ENCODE measurements around the gene ZBTB12.

- TF ChIP-seq RAD21 (CRISPR knock-in tag; IDR thresholded peaks at IDR 0.05) (no peak), BHLHE40 (IDR thresholded peaks at IDR 0.05; ENCODE audit: low read length) (no peak), POLR2AphosphoS5 (IDR thresholded peaks at IDR 0.05; ENCODE audit: low read depth, low read length) (no peak), ZFP36 (IDR thresholded peaks at IDR 0.05; ENCODE audit: borderline replicate concordance, low read depth, low read length, partially characterized antibody) (no peak), FLYWCH1 (CRISPR knock-in tag; IDR thresholded peaks at IDR 0.05) (no peak), ZNF274 (CRISPR knock-in tag; IDR thresholded peaks at IDR 0.05) (no peak), ZC3H13 (CRISPR knock-in tag; IDR thresholded peaks at IDR 0.05) (no peak), HOMEZ (CRISPR knock-in tag; IDR thresholded peaks at IDR 0.05; ENCODE audit: low read depth) (no peak), ZNF598 (CRISPR knock-in tag; IDR thresholded peaks at IDR 0.05; ENCODE audit: borderline replicate concordance) (no peak), TAF1 (CRISPR knock-in tag; IDR thresholded peaks at IDR 0.05) (no peak), POLR2A (IDR thresholded peaks at IDR 0.05; ENCODE audit: insufficient read depth in 1 of 2, low read depth in 2 of 2, low read length in 2 of 2) (no peak)
- TF ChIP-seq, protein P1, sequence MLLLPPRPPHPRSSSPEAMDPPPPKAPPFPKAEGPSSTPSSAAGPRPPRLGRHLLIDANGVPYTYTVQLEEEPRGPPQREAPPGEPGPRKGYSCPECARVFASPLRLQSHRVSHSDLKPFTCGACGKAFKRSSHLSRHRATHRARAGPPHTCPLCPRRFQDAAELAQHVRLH (CRISPR knock-in tag; IDR thresholded peaks at IDR 0.05; ENCODE audit: borderline replicate concordance, low read depth) = no peak
Observed at GRCh38 chr6:31915756-31916155, 13.9 kb upstream of the ZBTB12 start.

Measured in HepG2 (cell line).